K562 (cell line): Measurements from ENCODE around the gene SEC22A.

Source experiments
- ETS1 ChIP-seq: conservative IDR thresholded peaks from 2 replicates; pipeline ENCODE4 v1.6.1; 2011; ENCODE audit warnings: low read depth, mild to moderate bottlenecking, low read length; ENCODE audit not compliant: control insufficient read depth
- GATA2 ChIP-seq: sonication (generic); formaldehyde crosslinking; IDR thresholded peaks from 2 replicates; pipeline ENCODE4 v1.4.0; 2020; ENCODE audit warnings: mild to moderate bottlenecking, missing genetic modification reagents
- NUFIP1 ChIP-seq: fragments of 450-650 bp; IDR thresholded peaks from 2 replicates; pipeline ENCODE4 v1.6.1; 2018; ENCODE audit not compliant: partially characterized antibody

- TF ChIP-seq ETS1 (no peak), GATA2 (no peak), NUFIP1 (no peak)
Measured at GRCh38 chr3:123275691-123276090, 73.9 kb downstream of the SEC22A start.
